BJ (cell line): Measurements from ENCODE around the gene SPDYE3. TPM values are rescaled to one million over a fixed set of nuclear protein-coding genes. Genes with fewer than 3 reads are reported as not detected.
"Not testable (repeated sequence)": the region's sequence is repeated elsewhere in the genome, so short reads cannot be mapped to it uniquely, and the experiment has no call there.

Experiments used
- CTCF ChIA-PET: fragments of 350-600 bp; formaldehyde crosslinking; extraction: SDS; loops from one replicate; lab custom pipeline; 2021; ENCODE audit warnings: antibody characterized with exemption, inconsistent platforms; lab: Yijun Ruan, JAX
- POLR2A ChIA-PET: fragments of 300-600 bp; sonication (Branson Sonifier 250); formaldehyde crosslinking; extraction: SDS; loops from one replicate; lab custom pipeline; 2021; ENCODE audit warnings: antibody characterized with exemption; lab: Charles Lee
- DNase-seq: peaks from one replicate; pipeline ENCODE4 v3.0.0-alpha.2; 2011; ENCODE audit warnings: low read depth
- H3K27me3 ChIP-seq: 2 replicates; pipeline ENCODE4 v1.6.0; 2011; ENCODE audit warnings: low read length; ENCODE audit not compliant: control insufficient read depth, insufficient read depth
- H3K36me3 ChIP-seq: 2 replicates; pipeline ENCODE4 v1.5.1; 2011; ENCODE audit warnings: low read length; ENCODE audit not compliant: control insufficient read depth, insufficient read depth
- H3K4me3 ChIP-seq: 2 replicates; pipeline ENCODE4 v1.5.1; 2011; ENCODE audit warnings: low read depth, mild to moderate bottlenecking, control low read depth, low read length
- CTCF ChIP-seq: IDR thresholded peaks from 2 replicates; pipeline ENCODE4 v1.5.1; 2011; ENCODE audit warnings: low read depth, mild to moderate bottlenecking, control low read depth, inconsistent platforms, low read length, moderate library complexity; ENCODE audit not compliant: insufficient read depth
- polyA plus RNA-seq: library from polyadenylated mRNA; depleted of rRNA; stranded (reverse); fragments of >200 nt; gene quantifications from 2 replicates; pipeline ENCODE4 v1.2.3, GENCODE V29; 2011

Gene SPDYE3
- polyA plus RNA-seq, 1 experiment = not detected

- H3K36me3 ChIP-seq, DNase-seq, H3K27me3 ChIP-seq, CTCF ChIA-PET, POLR2A ChIA-PET: not testable (repeated sequence)
- peak overlapping the region; percentile 65 for H3K4me3 ChIP-seq
These were observed 37.2 kb upstream of the SPDYE3 start for GRCh38 chr7:100270046-100270918.

- POLR2A ChIA-PET, H3K36me3 ChIP-seq, H3K27me3 ChIP-seq, CTCF ChIA-PET, DNase-seq: not testable (repeated sequence)
- peak overlapping the region; percentile 65 for H3K4me3 ChIP-seq
These were observed 36.4 kb upstream of the SPDYE3 start for GRCh38 chr7:100270941-100271593.

GRCh38 chr7:100271716-100272537 lies 35.6 kb upstream of the SPDYE3 start:
- H3K27me3 ChIP-seq = no peaks in the 10 kb centered on the region
- peak; percentile 62 for DNase-seq
- no peaks in the 10 kb centered on the region for H3K36me3 ChIP-seq
- TF ChIP-seq CTCF = peak; percentile 42; the same call in 1 of the 2 replicates
- POLR2A ChIA-PET = no interaction called here
- CTCF ChIA-PET = interaction anchor here (1.7 kb wide), 1 partner anchor 20 kb away, joined by 4 read pairs; no protein-coding TSS in a partner anchor
- peak overlapping the region; percentile 65 for H3K4me3 ChIP-seq

- H3K27me3 ChIP-seq, DNase-seq, POLR2A ChIA-PET, H3K36me3 ChIP-seq: not testable (repeated sequence)
- CTCF ChIA-PET = interaction anchor here (1.7 kb wide), 1 partner anchor 19 kb away, joined by 4 read pairs; no protein-coding TSS in a partner anchor
- peak overlapping the region; percentile 65 for H3K4me3 ChIP-seq
These were observed 35.0 kb upstream of the SPDYE3 start for GRCh38 chr7:100272538-100272902.

GRCh38 chr7:100275120-100275519 lies 32.4 kb upstream of the SPDYE3 start:
- H3K4me3 ChIP-seq = no peak overlapping the region
- no peak for TF ChIP-seq CTCF
- no peaks in the 10 kb centered on the region for H3K36me3 ChIP-seq
- no peak for DNase-seq
- ChIA-PET CTCF (no interaction called here), POLR2A (no interaction called here)
- H3K27me3 ChIP-seq = no peaks in the 10 kb centered on the region

- H3K36me3 ChIP-seq, CTCF ChIA-PET, POLR2A ChIA-PET, H3K4me3 ChIP-seq, H3K27me3 ChIP-seq: not testable (repeated sequence)
- DNase-seq = peak; percentile 30
These were observed 31.4 kb upstream of the SPDYE3 start for GRCh38 chr7:100276126-100276525.

- CTCF ChIA-PET, H3K27me3 ChIP-seq, H3K36me3 ChIP-seq, DNase-seq, POLR2A ChIA-PET, H3K4me3 ChIP-seq: not testable (repeated sequence)
These were observed 25.4 kb upstream of the SPDYE3 start for GRCh38 chr7:100282069-100282608.

GRCh38 chr7:100283147-100283546 lies 24.4 kb upstream of the SPDYE3 start:
- H3K36me3 ChIP-seq, DNase-seq, H3K4me3 ChIP-seq, CTCF ChIA-PET, POLR2A ChIA-PET, H3K27me3 ChIP-seq: not testable (repeated sequence)

- DNase-seq, CTCF ChIA-PET: not testable (repeated sequence)
These were observed 20.1 kb upstream of the SPDYE3 start for GRCh38 chr7:100287191-100287969.

More at GRCh38 chr7:100287191-100287969, 20.1 kb upstream of the SPDYE3 start:
- H3K27me3 ChIP-seq, H3K4me3 ChIP-seq, H3K36me3 ChIP-seq, POLR2A ChIA-PET: not testable (repeated sequence)
